CD14-positive monocyte (primary cell): ENCODE results near the gene NINJ1. TPM values are rescaled to one million over a fixed set of nuclear protein-coding genes. Genes with fewer than 3 reads are reported as not detected.

Experiments used
- DNase-seq, 3 donors: peaks; one replicate each; pipeline ENCODE4 v3.0.0-alpha.2; 2011 to 2022
- H2AFZ ChIP-seq: 2 replicates; pipeline ENCODE4 v1.6.0; 2012; ENCODE audit warnings: mild to moderate bottlenecking, low read depth, low read length, inconsistent platforms; ENCODE audit not compliant: insufficient read depth, poor library complexity, severe bottlenecking
- H3K27ac ChIP-seq, 2 donors: 1 replicate in 1 of 2; 2 replicates in 1 of 2; pipeline ENCODE4 v1.5.1; 2012 to 2013; ENCODE audit warnings: low read length in 2 of 2, control low read depth in 1 of 2, inconsistent platforms in 1 of 2, low read depth in 1 of 2, mild to moderate bottlenecking in 1 of 2
- H3K27me3 ChIP-seq, 2 donors: one replicate each; pipeline versions ENCODE4 v1.6.0 to v1.6.1; 2011 to 2013; ENCODE audit warnings: low read length in 2 of 2; ENCODE audit not compliant: control insufficient read depth in 2 of 2, insufficient read depth in 2 of 2
- H3K36me3 ChIP-seq, 2 donors: replicated peaks in 1 of 2; 1 replicate in 1 of 2; 2 replicates in 1 of 2; pipeline versions ENCODE4 v1.5.1 to v1.6.1; 2012 to 2013; ENCODE audit warnings: low read length in 2 of 2, control low read depth in 1 of 2, inconsistent platforms in 1 of 2, mild to moderate bottlenecking in 1 of 2; ENCODE audit not compliant: insufficient read depth in 2 of 2, control insufficient read depth in 1 of 2
- H3K4me1 ChIP-seq, 2 donors: 1 replicate in 1 of 2; 2 replicates in 1 of 2; pipeline versions ENCODE4 v1.5.1 to v1.6.1; 2012 to 2013; ENCODE audit warnings: low read length in 2 of 2, control low read depth in 1 of 2, inconsistent platforms in 1 of 2, mild to moderate bottlenecking in 1 of 2, moderate library complexity in 1 of 2; ENCODE audit not compliant: insufficient read depth in 2 of 2, control insufficient read depth in 1 of 2
- H3K4me2 ChIP-seq: replicated peaks from 2 replicates; pipeline ENCODE3; 2012; ENCODE audit warnings: low read length, moderate library complexity, mild to moderate bottlenecking; ENCODE audit not compliant: poor library complexity, severe bottlenecking; ENCODE audit errors: extremely low read depth
- H3K4me3 ChIP-seq, 3 experiments: fragments of 200-600 bp in 1 of 3; sonication (generic) in 1 of 3; replicated peaks in 1 of 3; 1 replicate in 2 of 3; 2 replicates in 1 of 3; pipeline ENCODE4 v1.5.1; 2011 to 2013; ENCODE audit warnings: low read length in 3 of 3, mild to moderate bottlenecking in 3 of 3, control low read depth in 2 of 3, low read depth in 2 of 3, inconsistent platforms in 1 of 3, moderate library complexity in 1 of 3
- H3K79me2 ChIP-seq: 2 replicates; pipeline ENCODE4 v1.6.0; 2012; ENCODE audit warnings: mild to moderate bottlenecking, control low read depth, inconsistent platforms, low read length, moderate library complexity; ENCODE audit not compliant: insufficient read depth
- H3K9ac ChIP-seq: 2 replicates; pipeline ENCODE4 v1.6.0; 2017; ENCODE audit warnings: low read length, mild to moderate bottlenecking; ENCODE audit not compliant: insufficient read depth, poor library complexity, severe bottlenecking
- H3K9me3 ChIP-seq, 2 donors: replicated peaks in 1 of 2; 1 replicate in 1 of 2; 2 replicates in 1 of 2; pipeline versions ENCODE4 v1.5.1 to v1.6.1; 2012 to 2013; ENCODE audit warnings: low read length in 2 of 2, control low read depth in 1 of 2; ENCODE audit not compliant: control insufficient read depth in 1 of 2, insufficient read depth in 1 of 2
- H4K20me1 ChIP-seq: 2 replicates; pipeline ENCODE4 v1.6.0; 2012; ENCODE audit warnings: mild to moderate bottlenecking, low read length, control low read depth, moderate library complexity; ENCODE audit not compliant: insufficient read depth
- H3K27ac Mint-ChIP-seq, 7 donors: one replicate each; pipeline ENCODE4 v1.8.0; 2020; ENCODE audit warnings: mild to moderate bottlenecking in 7 of 7, mixed read lengths in 7 of 7, moderate library complexity in 6 of 7, inconsistent platforms in 2 of 7
- H3K27me3 Mint-ChIP-seq, 3 donors: one replicate each; pipeline ENCODE4 v1.8.0; 2021 to 2022; ENCODE audit warnings: low read depth in 3 of 3, mild to moderate bottlenecking in 3 of 3, mixed read lengths in 3 of 3, moderate library complexity in 3 of 3, inconsistent platforms in 1 of 3
- H3K36me3 Mint-ChIP-seq, 2 donors: one replicate each; pipeline ENCODE4 v1.8.0; 2020; ENCODE audit warnings: mixed read lengths in 2 of 2, inconsistent platforms in 1 of 2, mild to moderate bottlenecking in 1 of 2
- H3K4me1 Mint-ChIP-seq: one replicate; pipeline ENCODE4 v1.8.0; 2020; ENCODE audit warnings: mild to moderate bottlenecking, mixed read lengths
- H3K4me3 Mint-ChIP-seq, 2 donors: one replicate each; pipeline ENCODE4 v1.8.0; 2020; ENCODE audit warnings: mild to moderate bottlenecking in 2 of 2, mixed read lengths in 2 of 2, moderate library complexity in 1 of 2
- H3K9me3 Mint-ChIP-seq, 7 donors: one replicate each; pipeline ENCODE4 v1.8.0; 2020 to 2022; ENCODE audit warnings: mixed read lengths in 7 of 7, mild to moderate bottlenecking in 6 of 7, moderate library complexity in 6 of 7, inconsistent platforms in 2 of 7
- CTCF ChIP-seq: fragments of 200-600 bp; IDR thresholded peaks from one replicate; pipeline ENCODE4 v1.8.0; 2022; ENCODE audit warnings: antibody characterized with exemption, mild to moderate bottlenecking
- WGBS: methylation state at CpG from one replicate; pipeline ENCODE4 v1.1.5; 2013; ENCODE audit warnings: missing lambda C conversion rate; ENCODE audit not compliant: insufficient coverage; 5-methylcytosine and 5-hydroxymethylcytosine counted together
- intact Hi-C, 2 donors: fragments of 100-400 bp; cut with micrococcal nuclease; formaldehyde crosslinking; loops; one replicate each; pipeline versions ENCODE4 v1.15.0 to v1.15.1; 2023
- polyA plus RNA-seq, 3 donors: library from polyadenylated mRNA; depleted of rRNA in 1 of 3; unstranded in 2 of 3; stranded (reverse) in 1 of 3; fragments of 300-500 nt in 2 of 3; fragments of >200 nt in 1 of 3; fragmentation: Illumina TruSeq in 2 of 3; gene quantifications; 1 replicate in 2 of 3; 2 replicates in 1 of 3; pipeline ENCODE4 v1.2.3, GENCODE V29; 2012 to 2021

Gene NINJ1
- polyA plus RNA-seq, 3 donors = 290 to 610 (median 469) TPM

GRCh38 chr9:93112864-93113389 is 21.1 kb downstream of the NINJ1 start:
- intact Hi-C loops = loop anchor here in 1 of 2 donors (10.0 kb wide), 1 partner anchor 1052 kb away; no protein-coding TSS in a partner anchor
- H4K20me1 ChIP-seq = peaks cover 17% of the 10 kb centered on the region
- peak overlapping the region; percentile 46 for H3K4me2 ChIP-seq
- Mint-ChIP-seq H3K36me3 (peaks cover 57 to 66% of the 10 kb centered on the region in 2 donors), H3K4me3 (peak overlapping the region; percentile 15 to 68), H3K4me1 (peaks cover 88% of the 10 kb centered on the region), H3K27me3 (peaks cover 0 to 2% (median 0%) of the 10 kb centered on the region in 3 donors), H3K9me3 (peaks cover 0 to 5% (median 0%) of the 10 kb centered on the region in 7 donors), H3K27ac (peak overlapping the region; percentile 97 to 100 (median 99))
- H2AFZ ChIP-seq = no peak overlapping the region
- H3K4me1 ChIP-seq = peaks cover 89 to 99% of the 10 kb centered on the region in 2 donors
- H3K27ac ChIP-seq = peak overlapping the region; percentile 98 to 100
- peak overlapping the region in 1 of 3 experiments; percentile 41 for H3K4me3 ChIP-seq
- H3K36me3 ChIP-seq = peaks cover 22 to 26% of the 10 kb centered on the region in 2 donors
- H3K79me2 ChIP-seq = peaks cover 58% of the 10 kb centered on the region
- peak overlapping the region; percentile 78 for H3K9ac ChIP-seq
- no peak for DNase-seq
- TF ChIP-seq CTCF = no peak
- no peaks in the 10 kb centered on the region for H3K27me3 ChIP-seq
- 87% methylated on average over 10 of the region's 13 CpGs for WGBS
- H3K9me3 ChIP-seq = no peaks in the 10 kb centered on the region

DNA sequence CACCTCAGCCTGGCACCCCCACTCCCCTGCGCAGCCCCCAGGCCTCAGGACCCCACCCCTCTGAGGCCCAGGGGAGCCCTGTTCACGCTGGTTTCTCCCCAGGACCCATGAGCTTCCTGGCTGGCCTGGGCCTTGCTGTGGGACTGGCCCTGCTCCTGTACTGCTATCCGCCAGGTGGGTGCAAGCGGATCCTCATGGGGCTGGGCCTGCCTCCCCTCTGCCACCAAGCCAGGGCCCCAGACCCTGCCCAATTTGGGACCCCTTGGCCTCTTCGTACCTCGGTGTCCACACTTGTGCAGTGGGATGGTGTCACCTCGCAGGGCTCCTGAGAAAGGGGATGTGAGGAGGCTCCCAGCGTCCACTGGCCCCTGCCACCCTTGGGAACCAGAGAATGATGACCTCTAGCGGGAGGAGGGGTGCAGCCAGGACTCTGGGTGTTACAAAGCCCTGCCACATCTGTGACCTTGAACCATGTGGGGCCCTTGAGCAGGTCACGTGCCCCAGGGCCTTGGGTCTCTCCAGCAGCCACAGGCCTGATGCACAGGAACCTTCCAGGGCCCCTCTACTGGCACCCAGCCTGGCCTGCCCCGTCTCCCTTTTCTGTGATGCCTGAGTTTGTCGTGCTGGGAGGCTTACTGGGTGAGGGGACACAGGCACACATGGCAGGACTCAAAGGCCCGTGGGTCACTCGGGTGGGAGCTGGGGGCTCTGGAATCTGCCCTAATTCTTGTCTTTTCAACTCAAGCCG is 21.8 kb downstream of the NINJ1 start:
- Mint-ChIP-seq H3K27me3 (peaks cover 0 to 2% (median 0%) of the 10 kb centered on the region in 3 donors), H3K36me3 (peaks cover 58 to 68% of the 10 kb centered on the region in 2 donors), H3K4me1 (peaks cover 87% of the 10 kb centered on the region), H3K4me3 (peak overlapping the region; percentile 68 to 69), H3K27ac (peak overlapping the region; percentile 97 to 100 (median 99)), H3K9me3 (peaks cover 0 to 5% (median 0%) of the 10 kb centered on the region in 7 donors)
- H3K4me3 ChIP-seq = peak overlapping the region in 1 of 3 experiments; percentile 41
- peak overlapping the region; percentile 98 to 100 for H3K27ac ChIP-seq
- H3K9me3 ChIP-seq = no peaks in the 10 kb centered on the region
- H3K9ac ChIP-seq = peak overlapping the region; percentile 78
- intact Hi-C loops = loop anchor here in 1 of 2 donors (10.0 kb wide), 1 partner anchor 1053 kb away; no protein-coding TSS in a partner anchor
- H2AFZ ChIP-seq = no peak overlapping the region
- DNase-seq = peak; percentile 69 to 82 (median 72)
- H3K4me1 ChIP-seq = peaks cover 83 to 96% of the 10 kb centered on the region in 2 donors
- WGBS = 63% methylated on average over 13 of the region's 15 CpGs
- TF ChIP-seq CTCF = peak; percentile 14
- peaks cover 64% of the 10 kb centered on the region for H3K79me2 ChIP-seq
- H3K4me2 ChIP-seq = peak overlapping the region; percentile 46
- peaks cover 23% of the 10 kb centered on the region for H4K20me1 ChIP-seq
- peaks cover 29 to 32% of the 10 kb centered on the region in 2 donors for H3K36me3 ChIP-seq
- no peaks in the 10 kb centered on the region for H3K27me3 ChIP-seq
